ENCODE measurements around the gene TMCC1.
"Not testable (repeated sequence)": the region's sequence is repeated elsewhere in the genome, so short reads cannot be mapped to it uniquely, and the experiment has no call there.

TMCC1 gene

DNA sequence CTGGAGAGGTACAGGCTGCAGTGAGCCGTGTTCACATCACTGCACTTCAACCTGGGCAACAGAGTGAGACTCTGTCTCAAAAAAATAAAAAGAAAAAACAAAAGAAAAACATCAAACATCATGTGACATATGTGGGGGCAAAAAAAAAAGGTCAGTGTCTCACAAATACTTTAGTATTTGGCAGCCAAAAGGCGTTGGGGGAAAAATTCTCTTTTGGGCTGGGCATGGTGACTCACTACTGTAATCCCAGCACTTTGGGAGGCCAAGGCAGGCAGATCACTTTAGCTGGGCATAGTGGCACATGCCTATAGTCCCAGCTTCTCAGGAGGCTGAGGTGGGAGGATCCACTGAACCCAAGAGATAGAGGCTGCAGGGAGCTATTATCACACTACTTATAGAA is 47.6 kb downstream of the TMCC1 start:
- H3K27me3 ChIP-seq (ENCODE audit: insufficient read depth, low read length), result no peaks in the 10 kb centered on the region

GRCh38 chr3:129840707-129841360 is 52.7 kb downstream of the TMCC1 start:
- Histone ChIP-seq H3K36me3 (ENCODE audit: insufficient read depth, low read length) (peaks cover 3% of the 10 kb centered on the region), H3K9me3 (ENCODE audit: low read length) (peaks cover 7% of the 10 kb centered on the region), H3K27me3 (ENCODE audit: insufficient read depth, low read length) (no peaks in the 10 kb centered on the region), H3K4me1 (ENCODE audit: insufficient read depth, low read length) (peaks cover 10% of the 10 kb centered on the region), H2AFZ (ENCODE audit: low read depth, low read length) (no peak overlapping the region), H3K4me3 (ENCODE audit: low read length) (no peak overlapping the region)

More for the DNA sequence above, 47.6 kb downstream of the TMCC1 start:
- peaks cover 6% of the 10 kb centered on the region for H3K9me3 ChIP-seq (ENCODE audit: low read length)
- H2AFZ ChIP-seq (ENCODE audit: low read depth, low read length), result no peak overlapping the region
- H3K4me1 ChIP-seq (ENCODE audit: insufficient read depth, low read length), result peaks cover 4% of the 10 kb centered on the region
- H3K4me3 ChIP-seq (ENCODE audit: low read length), result no peak overlapping the region
- H3K36me3 ChIP-seq (ENCODE audit: insufficient read depth, low read length), result peaks cover 13% of the 10 kb centered on the region

DNA sequence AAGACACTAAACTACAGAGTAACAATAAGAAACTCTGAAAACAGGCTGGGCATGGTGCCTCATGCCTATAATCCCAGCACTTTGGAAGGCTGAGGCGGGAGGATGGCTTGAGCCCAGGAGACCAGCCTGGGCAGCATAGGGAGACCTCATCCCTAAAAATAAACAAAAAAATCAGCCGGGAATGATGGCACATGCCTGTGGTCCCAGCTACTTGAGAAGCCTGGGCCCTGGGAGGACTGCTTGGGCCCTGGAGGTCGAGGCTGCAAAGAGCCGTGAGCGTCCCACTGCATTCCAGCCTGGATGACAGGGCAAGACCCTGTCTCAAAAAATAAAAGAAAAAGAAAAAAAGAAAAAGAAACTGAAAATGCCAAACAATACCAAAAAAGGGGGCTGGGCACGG is 55.4 kb downstream of the TMCC1 start:
- Histone ChIP-seq H2AFZ (ENCODE audit: low read depth, low read length) (no peak overlapping the region), H3K27me3 (ENCODE audit: insufficient read depth, low read length) (no peaks in the 10 kb centered on the region), H3K9me3 (ENCODE audit: low read length) (peaks cover 7% of the 10 kb centered on the region), H3K4me3 (ENCODE audit: low read length) (no peak overlapping the region), H3K4me1 (ENCODE audit: insufficient read depth, low read length) (peaks cover 10% of the 10 kb centered on the region), H3K36me3 (ENCODE audit: insufficient read depth, low read length) (peaks cover 3% of the 10 kb centered on the region)

GRCh38 chr3:129837065-129837642 is 56.4 kb downstream of the TMCC1 start:
- H3K9me3 ChIP-seq (ENCODE audit: low read length), result peaks cover 4% of the 10 kb centered on the region
- H2AFZ ChIP-seq (ENCODE audit: low read depth, low read length), result no peak overlapping the region
- H3K4me3 ChIP-seq (ENCODE audit: low read length), result no peak overlapping the region
- H3K36me3 ChIP-seq (ENCODE audit: insufficient read depth, low read length), result peaks cover 3% of the 10 kb centered on the region
- peaks cover 10% of the 10 kb centered on the region for H3K4me1 ChIP-seq (ENCODE audit: insufficient read depth, low read length)
- no peaks in the 10 kb centered on the region for H3K27me3 ChIP-seq (ENCODE audit: insufficient read depth, low read length)

DNA sequence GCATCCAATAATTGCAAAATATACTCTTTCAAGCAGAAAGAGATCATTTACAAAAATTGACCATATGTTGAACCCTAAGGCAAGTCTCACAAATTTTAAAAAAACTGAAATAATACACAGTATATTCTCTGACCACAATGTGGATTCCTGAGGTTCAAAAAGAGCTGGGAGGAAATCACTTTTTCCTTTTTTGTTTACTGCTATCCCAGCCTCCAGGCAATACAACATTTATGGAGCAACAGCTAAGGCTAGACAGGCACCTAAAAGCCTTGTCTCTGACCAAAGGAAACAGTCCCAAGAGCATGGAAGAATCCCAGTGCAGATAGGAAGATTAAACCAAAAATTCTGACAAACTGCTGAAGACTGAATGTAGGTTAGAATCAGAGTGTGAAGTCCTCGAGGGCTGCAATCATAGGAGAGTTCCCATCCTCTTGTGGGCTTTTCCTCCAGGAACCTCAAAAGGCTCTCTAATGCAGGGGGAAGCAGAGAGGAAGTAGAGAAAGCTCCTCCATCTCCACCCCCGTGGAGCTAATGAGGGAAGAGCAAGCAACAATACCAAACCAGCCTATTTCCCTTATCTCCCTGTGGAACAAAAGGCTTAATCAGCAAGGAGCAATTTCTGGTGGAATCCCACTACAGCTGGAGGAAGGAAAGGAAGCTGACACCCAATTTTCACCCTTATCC is 57.0 kb downstream of the TMCC1 start:
- Histone ChIP-seq H2AFZ (ENCODE audit: low read depth, low read length) (no peak overlapping the region), H3K9me3 (ENCODE audit: low read length) (peaks cover 1% of the 10 kb centered on the region), H3K4me1 (ENCODE audit: insufficient read depth, low read length) (peaks cover 10% of the 10 kb centered on the region), H3K4me3 (ENCODE audit: low read length) (no peak overlapping the region), H3K36me3 (ENCODE audit: insufficient read depth, low read length) (no peaks in the 10 kb centered on the region), H3K27me3 (ENCODE audit: insufficient read depth, low read length) (no peaks in the 10 kb centered on the region)

DNA sequence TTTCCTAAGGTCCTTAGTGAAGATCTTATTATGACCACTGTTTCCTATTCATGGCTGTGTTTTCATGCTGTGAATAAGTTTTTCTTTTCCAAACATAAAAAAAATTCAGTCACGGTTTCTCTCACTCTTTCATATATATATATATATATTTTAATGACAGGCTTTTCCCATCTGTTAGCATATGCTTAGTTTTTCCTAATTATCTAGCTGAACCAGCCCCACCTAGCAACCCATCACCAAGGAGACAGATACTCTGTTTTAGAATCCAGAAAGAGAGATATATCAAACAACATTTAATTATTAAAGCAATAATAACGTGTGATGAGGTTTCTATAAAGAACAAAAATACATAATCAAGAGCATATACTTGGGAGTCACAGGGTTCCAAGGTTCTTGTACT is 58.3 kb downstream of the TMCC1 start:
- peaks cover 10% of the 10 kb centered on the region for H3K4me1 ChIP-seq (ENCODE audit: insufficient read depth, low read length)
- H3K27me3 ChIP-seq (ENCODE audit: insufficient read depth, low read length), result no peaks in the 10 kb centered on the region
- H3K9me3 ChIP-seq (ENCODE audit: low read length), result peaks cover 1% of the 10 kb centered on the region
- no peak overlapping the region for H3K4me3 ChIP-seq (ENCODE audit: low read length)
- no peaks in the 10 kb centered on the region for H3K36me3 ChIP-seq (ENCODE audit: insufficient read depth, low read length)
- no peak overlapping the region for H2AFZ ChIP-seq (ENCODE audit: low read depth, low read length)

GRCh38 chr3:129834580-129834979 is 58.9 kb downstream of the TMCC1 start:
- Histone ChIP-seq H3K27me3 (ENCODE audit: insufficient read depth, low read length) (no peaks in the 10 kb centered on the region), H3K9me3 (ENCODE audit: low read length) (no peaks in the 10 kb centered on the region), H3K4me3 (ENCODE audit: low read length) (no peak overlapping the region), H3K4me1 (ENCODE audit: insufficient read depth, low read length) (peaks cover 10% of the 10 kb centered on the region), H3K36me3 (ENCODE audit: insufficient read depth, low read length) (no peaks in the 10 kb centered on the region), H2AFZ (ENCODE audit: low read depth, low read length) (no peak overlapping the region)

GRCh38 chr3:129831942-129832341 is 61.6 kb downstream of the TMCC1 start:
- not testable (repeated sequence) for H3K36me3 ChIP-seq (ENCODE audit: insufficient read depth, low read length); H3K27me3 ChIP-seq (ENCODE audit: insufficient read depth, low read length); H3K9me3 ChIP-seq (ENCODE audit: low read length); H3K4me1 ChIP-seq (ENCODE audit: insufficient read depth, low read length); H3K4me3 ChIP-seq (ENCODE audit: low read length); H2AFZ ChIP-seq (ENCODE audit: low read depth, low read length)

DNA sequence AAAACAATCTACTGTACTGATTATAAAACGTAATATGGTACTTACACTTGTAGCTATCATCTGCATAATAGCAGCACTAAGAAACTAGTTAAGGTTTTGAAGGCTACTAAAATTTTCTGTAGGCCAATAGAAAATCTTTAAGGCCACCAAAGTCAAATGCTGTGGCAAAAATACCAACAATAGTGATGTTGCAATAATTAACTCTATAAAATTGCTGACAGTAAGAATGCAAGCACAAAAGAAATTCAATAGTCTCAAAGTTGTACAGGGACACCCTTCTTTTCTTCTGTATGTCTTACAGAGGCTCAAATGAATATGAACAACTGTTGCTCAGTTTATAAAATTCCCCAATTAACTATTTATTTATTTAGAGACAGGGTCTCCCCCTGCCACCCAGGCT is 62.0 kb downstream of the TMCC1 start:
- Histone ChIP-seq H3K27me3 (ENCODE audit: insufficient read depth, low read length) (no peaks in the 10 kb centered on the region), H2AFZ (ENCODE audit: low read depth, low read length) (no peak overlapping the region), H3K36me3 (ENCODE audit: insufficient read depth, low read length) (peaks cover 7% of the 10 kb centered on the region), H3K9me3 (ENCODE audit: low read length) (no peaks in the 10 kb centered on the region), H3K4me3 (ENCODE audit: low read length) (no peak overlapping the region), H3K4me1 (ENCODE audit: insufficient read depth, low read length) (no peaks in the 10 kb centered on the region)

DNA sequence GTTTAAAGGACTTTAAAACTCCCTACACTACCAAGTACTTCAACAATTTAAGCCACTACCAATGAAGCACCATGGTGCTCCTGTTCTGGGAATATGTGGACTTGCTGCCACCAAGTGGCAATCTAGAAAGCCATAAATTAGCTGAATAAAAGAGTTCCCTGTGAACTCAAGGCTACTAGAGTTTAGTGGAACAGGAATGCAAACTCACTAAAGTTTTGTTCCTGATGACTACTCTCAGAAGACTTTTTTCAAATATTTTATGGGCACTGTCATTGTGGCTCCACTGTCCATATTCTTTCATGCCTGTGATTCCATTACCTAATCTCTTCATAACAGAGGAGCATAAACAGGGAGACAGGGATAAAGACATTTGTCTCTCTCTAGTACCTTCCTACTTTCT is 63.9 kb downstream of the TMCC1 start:
- no peak overlapping the region for H3K4me3 ChIP-seq (ENCODE audit: low read length)
- H3K4me1 ChIP-seq (ENCODE audit: insufficient read depth, low read length), result no peaks in the 10 kb centered on the region
- no peak overlapping the region for H2AFZ ChIP-seq (ENCODE audit: low read depth, low read length)
- no peaks in the 10 kb centered on the region for H3K27me3 ChIP-seq (ENCODE audit: insufficient read depth, low read length)
- no peaks in the 10 kb centered on the region for H3K9me3 ChIP-seq (ENCODE audit: low read length)
- H3K36me3 ChIP-seq (ENCODE audit: insufficient read depth, low read length), result peaks cover 12% of the 10 kb centered on the region

GRCh38 chr3:129827765-129828164 is 65.7 kb downstream of the TMCC1 start:
- no peak overlapping the region for H2AFZ ChIP-seq (ENCODE audit: low read depth, low read length)
- H3K36me3 ChIP-seq (ENCODE audit: insufficient read depth, low read length), result peaks cover 12% of the 10 kb centered on the region
- H3K9me3 ChIP-seq (ENCODE audit: low read length), result no peaks in the 10 kb centered on the region
- H3K27me3 ChIP-seq (ENCODE audit: insufficient read depth, low read length), result no peaks in the 10 kb centered on the region
- no peak overlapping the region for H3K4me3 ChIP-seq (ENCODE audit: low read length)
- no peaks in the 10 kb centered on the region for H3K4me1 ChIP-seq (ENCODE audit: insufficient read depth, low read length)

DNA sequence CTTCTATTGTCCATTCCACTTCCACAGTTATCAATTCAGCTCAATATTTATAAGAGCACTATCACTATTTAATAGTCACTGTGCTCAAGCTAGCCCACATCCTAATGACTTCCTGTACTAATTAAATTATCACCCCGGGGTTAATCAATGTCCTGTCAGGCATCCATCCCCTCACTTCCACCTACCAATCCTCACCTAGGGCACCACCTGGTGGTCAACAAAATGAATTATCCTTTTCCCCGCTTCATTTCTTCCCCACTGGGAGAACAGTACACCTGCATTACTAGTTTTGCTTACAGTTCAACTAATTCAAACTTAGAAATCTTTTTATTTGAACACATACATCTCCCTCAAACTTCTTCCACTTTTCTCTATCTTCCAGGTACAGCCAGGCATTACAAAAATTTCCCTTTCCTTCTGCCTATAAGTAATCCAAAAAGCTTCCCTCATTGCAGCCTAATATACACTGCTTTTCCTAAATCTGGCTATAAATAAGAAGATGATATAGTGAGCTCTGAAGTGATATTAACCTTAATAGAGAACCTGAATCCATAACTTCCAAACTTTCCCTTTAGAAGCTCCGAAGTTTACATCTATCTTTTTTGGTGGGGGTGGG is 68.5 kb downstream of the TMCC1 start:
- Histone ChIP-seq H3K27me3 (ENCODE audit: insufficient read depth, low read length) (no peaks in the 10 kb centered on the region), H3K36me3 (ENCODE audit: insufficient read depth, low read length) (peaks cover 14% of the 10 kb centered on the region), H3K9me3 (ENCODE audit: low read length) (no peaks in the 10 kb centered on the region), H3K4me1 (ENCODE audit: insufficient read depth, low read length) (no peaks in the 10 kb centered on the region), H2AFZ (ENCODE audit: low read depth, low read length) (no peak overlapping the region), H3K4me3 (ENCODE audit: low read length) (no peak overlapping the region)

DNA sequence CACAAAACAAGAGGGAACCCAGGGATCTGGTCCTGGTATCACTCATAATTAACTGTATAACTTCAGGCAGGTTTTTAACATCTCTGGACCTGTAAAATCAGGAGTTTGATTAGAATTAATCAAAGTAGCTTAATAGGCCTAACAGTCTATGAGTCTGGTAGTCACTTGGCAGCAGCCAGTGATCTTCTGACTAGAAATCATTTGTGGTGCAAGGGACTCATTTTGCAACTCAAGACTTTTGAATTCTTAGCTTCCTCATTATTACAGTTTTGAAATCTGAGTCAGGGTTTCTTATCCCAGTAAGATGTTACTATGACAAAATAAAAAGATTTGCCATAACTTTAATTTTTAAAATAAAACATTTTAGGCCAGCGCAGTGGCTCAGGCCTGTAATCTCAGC is 70.8 kb downstream of the TMCC1 start:
- H3K9me3 ChIP-seq (ENCODE audit: low read length), result no peaks in the 10 kb centered on the region

More for the DNA sequence above, 70.8 kb downstream of the TMCC1 start:
- Histone ChIP-seq H2AFZ (ENCODE audit: low read depth, low read length) (no peak overlapping the region), H3K27me3 (ENCODE audit: insufficient read depth, low read length) (no peaks in the 10 kb centered on the region), H3K4me3 (ENCODE audit: low read length) (no peak overlapping the region), H3K36me3 (ENCODE audit: insufficient read depth, low read length) (peaks cover 9% of the 10 kb centered on the region), H3K4me1 (ENCODE audit: insufficient read depth, low read length) (no peaks in the 10 kb centered on the region)
